AG09319 (cell line): ENCODE results near the gene XXYLT1.

Experiments
- DNase-seq: peaks from one replicate; pipeline ENCODE4 v3.0.0-alpha.2; 2010; ENCODE audit warnings: low read depth; ENCODE audit errors: extremely low read depth
- TF ChIP-seq, protein P1 (sequence below): IDR thresholded peaks from 2 replicates; pipeline ENCODE4 v1.5.1; 2011; ENCODE audit warnings: low read depth, mild to moderate bottlenecking, inconsistent platforms, low read length, moderate library complexity

XXYLT1 gene

GRCh38 chr3:195077611-195078540, 193.1 kb downstream of the XXYLT1 start:
- DNase-seq = no peak
- TF ChIP-seq, protein P1, sequence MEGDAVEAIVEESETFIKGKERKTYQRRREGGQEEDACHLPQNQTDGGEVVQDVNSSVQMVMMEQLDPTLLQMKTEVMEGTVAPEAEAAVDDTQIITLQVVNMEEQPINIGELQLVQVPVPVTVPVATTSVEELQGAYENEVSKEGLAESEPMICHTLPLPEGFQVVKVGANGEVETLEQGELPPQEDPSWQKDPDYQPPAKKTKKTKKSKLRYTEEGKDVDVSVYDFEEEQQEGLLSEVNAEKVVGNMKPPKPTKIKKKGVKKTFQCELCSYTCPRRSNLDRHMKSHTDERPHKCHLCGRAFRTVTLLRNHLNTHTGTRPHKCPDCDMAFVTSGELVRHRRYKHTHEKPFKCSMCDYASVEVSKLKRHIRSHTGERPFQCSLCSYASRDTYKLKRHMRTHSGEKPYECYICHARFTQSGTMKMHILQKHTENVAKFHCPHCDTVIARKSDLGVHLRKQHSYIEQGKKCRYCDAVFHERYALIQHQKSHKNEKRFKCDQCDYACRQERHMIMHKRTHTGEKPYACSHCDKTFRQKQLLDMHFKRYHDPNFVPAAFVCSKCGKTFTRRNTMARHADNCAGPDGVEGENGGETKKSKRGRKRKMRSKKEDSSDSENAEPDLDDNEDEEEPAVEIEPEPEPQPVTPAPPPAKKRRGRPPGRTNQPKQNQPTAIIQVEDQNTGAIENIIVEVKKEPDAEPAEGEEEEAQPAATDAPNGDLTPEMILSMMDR = no peak

DNA sequence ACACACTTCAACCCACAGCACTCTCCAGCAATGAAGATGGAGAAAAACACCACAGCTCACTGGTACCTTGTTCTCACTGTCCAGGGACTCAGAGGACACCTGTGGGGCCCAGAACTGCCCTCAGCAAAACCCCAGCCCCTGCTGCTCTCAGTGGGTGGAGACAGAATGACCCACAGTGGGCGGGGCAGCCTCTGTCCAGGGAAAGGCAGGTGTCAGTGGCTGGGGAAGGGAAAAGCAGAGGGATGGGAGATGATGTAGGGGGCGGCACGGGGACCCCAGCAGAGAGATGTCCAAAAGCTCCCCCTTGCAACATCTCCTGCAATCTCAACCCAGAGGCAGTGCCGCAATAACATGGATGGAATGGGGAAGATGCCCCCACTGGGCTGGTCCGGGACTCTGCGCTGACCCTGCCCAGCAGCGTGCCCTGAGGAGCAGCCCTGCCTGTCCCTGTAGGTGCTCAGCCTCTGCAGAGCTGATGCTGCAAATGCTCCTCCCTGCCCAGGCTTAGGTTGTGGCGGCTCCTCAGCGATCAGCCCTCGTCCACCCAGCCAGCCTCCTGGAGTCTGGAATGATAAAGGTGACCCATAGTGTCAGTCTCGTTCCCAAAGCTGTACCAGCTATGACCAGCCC, 193.9 kb downstream of the XXYLT1 start:
- TF ChIP-seq, protein P1 = no peak
- DNase-seq = no peak

DNA sequence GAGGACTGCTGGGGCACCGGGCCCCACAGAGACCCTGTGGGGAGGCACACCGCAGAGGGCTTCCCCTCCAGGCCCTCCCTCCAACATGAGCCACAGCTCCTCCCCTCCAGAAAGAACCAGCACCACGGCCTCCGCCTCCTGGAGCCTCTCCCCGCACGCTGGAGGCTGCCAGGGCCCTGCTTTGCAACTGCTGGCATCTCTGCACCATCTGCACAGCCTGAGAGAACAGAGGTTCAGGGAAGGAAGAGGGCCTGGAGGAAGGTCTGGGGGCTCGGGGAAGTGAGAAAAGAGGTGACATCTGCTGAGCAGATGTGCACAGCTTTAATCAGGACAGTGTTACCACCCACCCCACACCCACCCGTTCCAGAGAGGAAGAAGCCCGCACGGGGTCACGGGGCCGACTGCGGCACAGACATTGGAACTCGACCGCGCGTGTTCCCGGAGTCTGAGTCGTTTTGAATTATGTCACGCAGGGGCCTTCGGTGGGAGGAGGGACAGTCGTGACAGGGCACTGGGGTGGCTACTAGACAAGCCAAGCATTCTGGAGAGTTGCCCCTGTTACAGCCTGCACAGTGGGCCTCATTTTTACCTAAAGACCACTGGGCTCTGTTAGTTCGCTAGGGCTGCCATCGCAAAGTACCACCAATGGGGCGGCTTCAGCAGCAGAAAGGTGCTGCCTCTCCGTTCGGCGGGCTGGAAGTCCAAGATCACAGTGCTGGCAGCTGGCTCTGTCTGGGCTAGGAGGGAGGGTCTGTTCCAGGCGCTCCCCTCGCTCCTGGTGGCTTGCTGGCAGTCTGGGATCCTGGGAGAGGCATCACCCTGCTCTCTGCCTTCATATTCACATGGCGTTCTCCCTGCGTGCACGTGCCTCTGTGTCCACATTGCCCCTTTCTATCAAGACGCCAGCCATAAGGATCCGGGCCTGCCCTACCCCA, 194.8 kb downstream of the XXYLT1 start:
- DNase-seq = no peak
- TF ChIP-seq, protein P1 = no peak

DNA sequence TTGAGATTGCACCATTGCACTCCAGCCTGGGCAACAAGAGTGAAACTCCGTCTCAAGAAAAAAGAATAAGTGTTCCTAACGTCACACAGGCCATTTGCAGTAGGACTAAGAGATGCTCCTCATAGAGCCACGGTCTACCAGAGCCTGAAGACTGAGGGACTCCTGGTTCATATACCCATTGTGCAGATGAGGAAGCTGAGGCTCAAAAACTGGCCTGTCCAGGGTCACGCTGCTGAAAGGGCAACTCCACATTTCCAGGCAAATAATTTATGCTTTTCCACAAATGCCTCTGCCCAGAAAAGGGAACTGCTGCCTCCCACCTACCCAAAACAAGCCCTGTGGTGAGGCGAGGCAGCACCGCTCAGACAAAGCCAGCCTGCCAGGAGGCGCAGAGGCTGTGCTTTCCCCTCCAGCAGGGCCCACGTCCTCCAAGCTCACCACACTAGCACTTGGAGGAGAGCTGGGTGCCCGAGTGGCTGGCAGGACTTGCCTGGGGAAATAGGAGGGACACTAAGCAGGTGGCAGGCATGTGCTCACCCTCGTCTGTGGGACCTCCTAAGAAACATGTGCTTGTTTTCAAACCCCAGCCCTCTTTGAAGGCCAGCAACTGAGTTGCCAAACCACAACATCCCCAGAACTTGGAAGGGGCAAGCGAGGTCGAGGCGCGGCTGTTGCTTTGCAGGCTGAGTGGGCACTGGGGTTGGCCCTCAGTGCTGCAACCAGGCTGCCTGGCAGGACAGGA, 195.6 kb downstream of the XXYLT1 start:
- TF ChIP-seq, protein P1 = no peak
- DNase-seq = peak; percentile 7

DNA sequence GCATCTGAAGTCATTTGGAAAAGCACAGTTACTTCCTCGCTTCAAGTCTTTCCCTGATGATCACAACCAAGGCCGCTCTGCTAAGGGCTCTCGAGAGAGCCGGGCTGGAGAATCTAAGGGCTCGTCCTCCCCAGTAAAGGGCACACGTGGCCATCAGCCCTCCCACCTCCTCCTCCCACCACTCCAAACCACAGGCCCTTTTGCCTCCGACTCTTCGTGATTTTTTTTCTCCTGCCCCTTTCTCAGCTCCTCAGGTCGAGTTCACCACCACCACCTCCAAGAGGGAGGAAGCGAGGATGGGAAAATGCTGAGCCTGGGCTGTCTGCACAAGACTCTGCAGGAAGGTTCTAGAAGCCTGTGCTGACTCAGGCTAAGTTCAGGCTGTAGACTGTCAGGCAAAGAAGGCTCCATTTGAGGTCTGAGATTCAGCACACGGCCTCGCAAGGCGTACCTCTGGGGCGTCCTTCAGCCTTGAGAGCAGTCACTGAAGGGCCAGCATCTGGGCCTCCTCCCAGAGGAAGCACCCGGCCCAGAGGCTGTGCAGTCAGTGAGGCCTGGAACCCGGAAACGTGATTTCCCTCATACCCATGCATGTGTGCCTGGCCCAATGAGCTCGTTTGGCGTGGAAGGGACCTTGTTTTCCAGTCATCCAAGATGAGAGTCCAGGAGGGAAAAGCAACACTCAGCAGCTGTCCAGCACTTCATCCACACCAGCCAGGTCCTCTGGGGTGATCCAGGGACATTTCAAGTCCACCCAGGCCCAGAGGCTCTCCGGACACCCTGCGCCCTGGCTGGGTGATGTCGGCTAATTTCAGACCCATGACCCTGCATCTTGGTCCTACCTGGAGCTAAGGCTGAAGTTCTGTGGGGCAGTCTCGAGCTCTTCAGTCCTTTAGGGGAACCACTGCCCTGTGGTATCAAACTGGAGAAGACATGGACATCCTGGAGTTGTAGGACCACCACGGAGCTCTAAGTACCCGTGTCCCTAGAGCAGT, 196.8 kb downstream of the XXYLT1 start:
- no peak for DNase-seq
- TF ChIP-seq, protein P1 = no peak

DNA sequence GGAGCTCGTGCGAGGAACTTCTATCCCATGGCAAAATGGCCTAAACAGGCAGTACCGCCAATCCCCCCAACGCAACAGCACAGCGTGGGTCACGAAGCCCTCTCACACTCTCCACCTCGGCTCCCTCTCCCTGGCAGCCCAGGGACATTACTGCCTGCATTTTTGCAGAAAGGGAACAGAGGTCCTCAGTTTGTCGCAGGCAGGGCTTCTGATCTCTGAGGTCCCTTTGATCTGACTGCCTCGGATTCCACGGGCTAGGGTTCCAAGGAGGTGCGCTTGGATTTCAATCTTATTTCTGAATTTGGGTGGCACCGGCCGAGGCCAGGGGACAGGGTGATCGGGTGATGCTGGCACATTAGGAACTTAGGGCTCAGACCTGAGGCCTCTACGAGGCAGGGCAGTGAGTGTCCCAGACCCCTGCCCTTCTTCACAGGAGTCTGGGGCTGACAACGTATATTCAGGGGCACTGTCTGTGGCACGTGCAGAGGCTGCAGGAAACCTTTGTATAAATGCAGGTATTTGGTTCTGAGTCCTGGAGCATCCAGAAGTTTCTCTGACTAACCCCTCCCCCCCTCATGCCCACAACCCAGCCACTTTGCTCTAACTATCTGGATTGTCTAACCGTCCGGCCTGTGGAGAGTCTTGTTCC, 197.9 kb downstream of the XXYLT1 start:
- DNase-seq = no peak
- TF ChIP-seq, protein P1 = no peak
